Peyer's patch (tissue), 4 donors: Measurements from ENCODE around the gene PLK1.

ENCODE experiments used
- POLR2A ChIP-seq, 2 donors: fragments of 450-650 bp; IDR thresholded peaks; one replicate each; pipeline ENCODE4 v1.5.1; 2017; ENCODE audit warnings: antibody characterized with exemption in 2 of 2, mild to moderate bottlenecking in 2 of 2, moderate library complexity in 2 of 2
- TF ChIP-seq, protein P1 (sequence below), 6 experiments: fragments of 450-650 bp in 4 of 6; fragments of 200-600 bp in 2 of 6; sonication (generic) in 1 of 6; IDR thresholded peaks; one replicate each; pipeline ENCODE4 v1.5.1; 2017 to 2019; ENCODE audit warnings: antibody characterized with exemption in 6 of 6, mild to moderate bottlenecking in 3 of 6, moderate library complexity in 1 of 6

DNA sequence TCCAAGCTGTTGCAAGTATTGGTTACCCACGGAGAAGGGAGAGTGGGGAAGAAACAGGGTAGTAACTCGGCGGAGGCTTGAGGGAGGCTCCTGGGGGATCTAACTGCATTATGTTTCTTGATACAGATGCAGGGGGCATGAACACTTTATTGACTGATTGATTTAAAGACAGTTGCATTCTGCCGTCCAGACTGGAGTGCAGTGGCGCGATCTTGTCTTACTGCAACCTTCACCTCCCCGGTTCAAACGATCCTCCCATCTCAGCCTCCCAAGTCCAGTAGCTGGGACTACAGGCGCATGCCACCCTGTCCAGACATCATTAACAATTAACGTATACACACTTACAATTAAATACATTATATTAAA is 49.4 kb downstream of the PLK1 start:
- TF ChIP-seq, protein P1, sequence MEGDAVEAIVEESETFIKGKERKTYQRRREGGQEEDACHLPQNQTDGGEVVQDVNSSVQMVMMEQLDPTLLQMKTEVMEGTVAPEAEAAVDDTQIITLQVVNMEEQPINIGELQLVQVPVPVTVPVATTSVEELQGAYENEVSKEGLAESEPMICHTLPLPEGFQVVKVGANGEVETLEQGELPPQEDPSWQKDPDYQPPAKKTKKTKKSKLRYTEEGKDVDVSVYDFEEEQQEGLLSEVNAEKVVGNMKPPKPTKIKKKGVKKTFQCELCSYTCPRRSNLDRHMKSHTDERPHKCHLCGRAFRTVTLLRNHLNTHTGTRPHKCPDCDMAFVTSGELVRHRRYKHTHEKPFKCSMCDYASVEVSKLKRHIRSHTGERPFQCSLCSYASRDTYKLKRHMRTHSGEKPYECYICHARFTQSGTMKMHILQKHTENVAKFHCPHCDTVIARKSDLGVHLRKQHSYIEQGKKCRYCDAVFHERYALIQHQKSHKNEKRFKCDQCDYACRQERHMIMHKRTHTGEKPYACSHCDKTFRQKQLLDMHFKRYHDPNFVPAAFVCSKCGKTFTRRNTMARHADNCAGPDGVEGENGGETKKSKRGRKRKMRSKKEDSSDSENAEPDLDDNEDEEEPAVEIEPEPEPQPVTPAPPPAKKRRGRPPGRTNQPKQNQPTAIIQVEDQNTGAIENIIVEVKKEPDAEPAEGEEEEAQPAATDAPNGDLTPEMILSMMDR (IDR thresholded peaks at IDR 0.05), result no peak
- no peak for TF ChIP-seq POLR2A (IDR thresholded peaks at IDR 0.05)
